BJ (cell line): ENCODE measurements around the gene MYRF. TPM values are rescaled to one million over a fixed set of nuclear protein-coding genes. Genes with fewer than 3 reads are reported as not detected.

ENCODE experiments used
- CTCF ChIA-PET: fragments of 350-600 bp; formaldehyde crosslinking; extraction: SDS; loops from one replicate; lab custom pipeline; 2021; ENCODE audit warnings: antibody characterized with exemption, inconsistent platforms; lab: Yijun Ruan, JAX
- POLR2A ChIA-PET: fragments of 300-600 bp; sonication (Branson Sonifier 250); formaldehyde crosslinking; extraction: SDS; loops from one replicate; lab custom pipeline; 2021; ENCODE audit warnings: antibody characterized with exemption; lab: Charles Lee
- DNase-seq: peaks from one replicate; pipeline ENCODE4 v3.0.0-alpha.2; 2011; ENCODE audit warnings: low read depth
- H3K27me3 ChIP-seq: 2 replicates; pipeline ENCODE4 v1.6.0; 2011; ENCODE audit warnings: low read length; ENCODE audit not compliant: control insufficient read depth, insufficient read depth
- H3K36me3 ChIP-seq: 2 replicates; pipeline ENCODE4 v1.5.1; 2011; ENCODE audit warnings: low read length; ENCODE audit not compliant: control insufficient read depth, insufficient read depth
- H3K4me3 ChIP-seq: 2 replicates; pipeline ENCODE4 v1.5.1; 2011; ENCODE audit warnings: low read depth, mild to moderate bottlenecking, control low read depth, low read length
- polyA plus RNA-seq: library from polyadenylated mRNA; depleted of rRNA; stranded (reverse); fragments of >200 nt; gene quantifications from 2 replicates; pipeline ENCODE4 v1.2.3, GENCODE V29; 2011
- TF ChIP-seq, protein P1 (sequence below): IDR thresholded peaks from 2 replicates; pipeline ENCODE4 v1.5.1; 2011; ENCODE audit warnings: low read depth, mild to moderate bottlenecking, control low read depth, inconsistent platforms, low read length, moderate library complexity; ENCODE audit not compliant: insufficient read depth

MYRF gene
- polyA plus RNA-seq, 1 experiment, result 0.45 TPM

GRCh38 chr11:61769169-61769920, 16.9 kb downstream of the MYRF start:
- TF ChIP-seq, protein P1, sequence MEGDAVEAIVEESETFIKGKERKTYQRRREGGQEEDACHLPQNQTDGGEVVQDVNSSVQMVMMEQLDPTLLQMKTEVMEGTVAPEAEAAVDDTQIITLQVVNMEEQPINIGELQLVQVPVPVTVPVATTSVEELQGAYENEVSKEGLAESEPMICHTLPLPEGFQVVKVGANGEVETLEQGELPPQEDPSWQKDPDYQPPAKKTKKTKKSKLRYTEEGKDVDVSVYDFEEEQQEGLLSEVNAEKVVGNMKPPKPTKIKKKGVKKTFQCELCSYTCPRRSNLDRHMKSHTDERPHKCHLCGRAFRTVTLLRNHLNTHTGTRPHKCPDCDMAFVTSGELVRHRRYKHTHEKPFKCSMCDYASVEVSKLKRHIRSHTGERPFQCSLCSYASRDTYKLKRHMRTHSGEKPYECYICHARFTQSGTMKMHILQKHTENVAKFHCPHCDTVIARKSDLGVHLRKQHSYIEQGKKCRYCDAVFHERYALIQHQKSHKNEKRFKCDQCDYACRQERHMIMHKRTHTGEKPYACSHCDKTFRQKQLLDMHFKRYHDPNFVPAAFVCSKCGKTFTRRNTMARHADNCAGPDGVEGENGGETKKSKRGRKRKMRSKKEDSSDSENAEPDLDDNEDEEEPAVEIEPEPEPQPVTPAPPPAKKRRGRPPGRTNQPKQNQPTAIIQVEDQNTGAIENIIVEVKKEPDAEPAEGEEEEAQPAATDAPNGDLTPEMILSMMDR, result peak; percentile 60
- no peak for DNase-seq
- H3K36me3 ChIP-seq, result no peaks in the 10 kb centered on the region
- H3K27me3 ChIP-seq, result no peaks in the 10 kb centered on the region
- ChIA-PET CTCF (interaction anchor here (0.7 to 1.9 kb wide), 5 partner anchors 11 to 36 kb away, joined by 3 to 7 read pairs (median 4); no protein-coding TSS in a partner anchor), POLR2A (no interaction called here)
- H3K4me3 ChIP-seq, result no peak overlapping the region

DNA sequence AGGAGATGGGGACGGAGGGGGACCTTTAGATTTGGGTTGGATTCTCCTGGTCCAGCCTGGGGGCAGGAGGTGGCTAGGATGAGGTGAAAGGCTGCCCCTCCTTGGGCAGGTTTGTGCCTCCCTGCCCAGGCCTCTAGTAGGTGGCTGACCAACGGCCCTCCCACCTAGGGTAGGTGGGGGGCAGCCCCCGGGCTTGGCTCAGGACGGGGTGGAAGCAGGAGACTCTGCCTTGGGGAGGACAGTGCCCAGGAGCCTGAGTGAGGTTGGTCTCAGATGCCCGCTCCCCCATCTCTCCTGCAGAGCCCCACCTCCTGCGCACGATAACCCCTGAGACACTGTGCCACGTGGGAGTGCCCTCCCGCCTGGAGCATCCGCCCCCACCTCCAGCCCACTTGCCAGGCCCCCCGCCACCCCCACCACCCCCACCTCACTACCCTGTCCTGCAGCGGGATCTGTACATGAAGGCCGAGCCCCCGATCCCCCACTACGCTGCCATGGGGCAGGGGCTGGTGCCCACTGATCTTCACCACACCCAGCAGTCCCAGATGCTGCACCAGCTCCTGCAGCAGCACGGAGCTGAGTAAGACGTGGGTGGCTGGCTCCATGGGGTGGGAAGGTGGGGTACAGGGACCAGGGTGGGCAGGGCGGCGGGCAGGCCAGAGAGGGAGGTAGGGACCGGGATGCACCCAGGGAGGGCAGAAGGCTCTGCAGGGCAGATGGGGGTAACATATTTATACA, 17.7 kb downstream of the MYRF start:
- no peak for DNase-seq
- ChIA-PET CTCF (interaction anchor here (0.7 to 1.9 kb wide), 3 partner anchors 15 to 23 kb away, joined by 3 to 7 read pairs (median 5); no protein-coding TSS in a partner anchor), POLR2A (no interaction called here)
- TF ChIP-seq, protein P1, result no peak
- Histone ChIP-seq H3K4me3 (no peak overlapping the region), H3K36me3 (no peaks in the 10 kb centered on the region), H3K27me3 (no peaks in the 10 kb centered on the region)

GRCh38 chr11:61771195-61771894, 18.9 kb downstream of the MYRF start:
- DNase-seq, result no peak
- Histone ChIP-seq H3K27me3 (no peaks in the 10 kb centered on the region), H3K4me3 (no peak overlapping the region), H3K36me3 (no peaks in the 10 kb centered on the region)
- ChIA-PET POLR2A (no interaction called here), CTCF (interaction anchor here (0.6 to 1.0 kb wide), 2 partner anchors 17 to 38 kb away, joined by 3 read pairs; no protein-coding TSS in a partner anchor)
- TF ChIP-seq, protein P1, result no peak

DNA sequence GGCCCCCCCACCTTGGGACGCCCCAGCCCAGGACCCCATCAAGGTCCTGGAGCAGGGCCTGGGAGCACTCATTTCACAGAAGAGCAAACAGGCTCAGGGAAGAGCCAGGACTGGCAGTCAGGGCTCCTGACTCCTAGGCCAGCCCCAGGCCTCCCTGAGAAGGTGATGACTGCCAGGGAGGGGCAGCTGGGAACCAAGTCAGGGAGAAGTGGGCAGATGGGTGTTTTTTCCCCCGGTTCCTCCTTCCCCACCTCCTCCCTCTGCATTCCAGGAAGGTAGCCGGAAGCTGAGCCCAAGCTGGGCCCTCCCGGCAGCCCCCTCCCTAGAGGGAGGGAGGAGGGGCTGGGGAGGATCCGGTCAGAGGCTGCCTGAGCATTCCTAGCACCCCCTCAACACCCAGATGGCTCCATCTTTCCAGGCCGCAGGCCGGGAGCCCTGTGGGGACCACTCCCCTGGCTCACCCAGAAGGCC, 19.6 kb downstream of the MYRF start:
- TF ChIP-seq, protein P1, result no peak

More for the DNA sequence above, 19.6 kb downstream of the MYRF start:
- Histone ChIP-seq H3K27me3 (no peaks in the 10 kb centered on the region), H3K4me3 (no peak overlapping the region), H3K36me3 (no peaks in the 10 kb centered on the region)
- DNase-seq, result no peak
- ChIA-PET POLR2A (no interaction called here), CTCF (interaction anchor here (0.6 kb wide), 1 partner anchor 39 kb away, joined by 3 read pairs; no protein-coding TSS in a partner anchor)
